GM18511 (cell line): ENCODE results near the gene RNLS.

ENCODE experiments used
- ATAC-seq: cut with Tn5 transposase; IDR thresholded peaks from one replicate; pipeline ENCODE4 v1.9.1; 2021; ENCODE audit warnings: mild to moderate bottlenecking, moderate library complexity; ENCODE audit not compliant: unreplicated experiment

The RNLS gene

GRCh38 chr10:88439932-88440331, 143.2 kb downstream of the RNLS start:
- ATAC-seq = no peak

GRCh38 chr10:88437411-88437810, 145.7 kb downstream of the RNLS start:
- ATAC-seq = no peak

GRCh38 chr10:88433565-88434186, 149.4 kb downstream of the RNLS start:
- ATAC-seq = no peak

GRCh38 chr10:88431103-88431502, 152.0 kb downstream of the RNLS start:
- no peak for ATAC-seq

GRCh38 chr10:88428976-88429375, 154.1 kb downstream of the RNLS start:
- ATAC-seq = no peak

- ATAC-seq = no peak
These were observed 154.7 kb downstream of the RNLS start for GRCh38 chr10:88428442-88428841.

- no peak for ATAC-seq
These were observed 156.1 kb downstream of the RNLS start for GRCh38 chr10:88427024-88427423.

GRCh38 chr10:88424881-88425280, 158.2 kb downstream of the RNLS start:
- ATAC-seq = no peak

- no peak for ATAC-seq
These were observed 159.4 kb downstream of the RNLS start for GRCh38 chr10:88423732-88424131.

- ATAC-seq = no peak
These were observed 161.5 kb downstream of the RNLS start for GRCh38 chr10:88421590-88421989.

- ATAC-seq = no peak
These were observed 164.2 kb downstream of the RNLS start for GRCh38 chr10:88418871-88419270.

GRCh38 chr10:88417387-88418030, 165.6 kb downstream of the RNLS start:
- ATAC-seq = no peak

- no peak for ATAC-seq
These were observed 166.3 kb downstream of the RNLS start for GRCh38 chr10:88416801-88417200.

GRCh38 chr10:88415533-88416130, 167.5 kb downstream of the RNLS start:
- ATAC-seq = no peak

GRCh38 chr10:88413412-88413811, 169.7 kb downstream of the RNLS start:
- no peak for ATAC-seq

GRCh38 chr10:88411772-88412349, 171.3 kb downstream of the RNLS start:
- ATAC-seq = no peak

GRCh38 chr10:88409824-88410223, 173.3 kb downstream of the RNLS start:
- ATAC-seq = no peak

GRCh38 chr10:88409236-88409635, 173.9 kb downstream of the RNLS start:
- no peak for ATAC-seq

- no peak for ATAC-seq
These were observed 175.0 kb downstream of the RNLS start for GRCh38 chr10:88408096-88408495.

- ATAC-seq = no peak
These were observed 179.0 kb downstream of the RNLS start for GRCh38 chr10:88404133-88404532.

GRCh38 chr10:88401671-88402347, 181.3 kb downstream of the RNLS start:
- no peak for ATAC-seq

- ATAC-seq = no peak
These were observed 183.9 kb downstream of the RNLS start for GRCh38 chr10:88399240-88399639.
